GM12874 (cell line): ENCODE results near the gene CIRBP.

Experiments
- TF ChIP-seq, protein P1 (sequence below): IDR thresholded peaks from 2 replicates; pipeline ENCODE4 v1.5.1; 2011; ENCODE audit warnings: low read depth, mild to moderate bottlenecking, control low read depth, low read length, moderate library complexity; ENCODE audit not compliant: insufficient read depth

Gene CIRBP

DNA sequence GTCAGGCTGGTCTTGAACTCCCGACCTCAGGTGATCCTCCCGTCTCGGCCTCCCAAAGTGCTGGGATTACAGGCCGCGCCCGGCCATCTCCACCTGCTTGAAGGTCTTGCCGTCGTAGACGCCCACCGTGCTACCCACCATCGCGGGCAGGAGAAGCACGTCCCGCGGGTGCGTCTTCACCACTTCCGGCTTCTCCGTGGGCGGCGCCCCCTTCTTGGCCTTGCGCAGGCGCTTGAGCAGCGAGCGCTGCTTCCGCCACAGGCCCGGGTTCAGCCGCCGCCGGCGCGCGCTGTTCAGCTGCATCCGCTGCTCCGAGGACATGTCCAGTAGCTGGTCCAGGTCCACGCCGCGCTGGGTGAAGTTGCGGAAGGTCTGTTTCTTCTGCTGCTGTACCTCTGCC is 38.2 kb downstream of the CIRBP start:
- TF ChIP-seq, protein P1, sequence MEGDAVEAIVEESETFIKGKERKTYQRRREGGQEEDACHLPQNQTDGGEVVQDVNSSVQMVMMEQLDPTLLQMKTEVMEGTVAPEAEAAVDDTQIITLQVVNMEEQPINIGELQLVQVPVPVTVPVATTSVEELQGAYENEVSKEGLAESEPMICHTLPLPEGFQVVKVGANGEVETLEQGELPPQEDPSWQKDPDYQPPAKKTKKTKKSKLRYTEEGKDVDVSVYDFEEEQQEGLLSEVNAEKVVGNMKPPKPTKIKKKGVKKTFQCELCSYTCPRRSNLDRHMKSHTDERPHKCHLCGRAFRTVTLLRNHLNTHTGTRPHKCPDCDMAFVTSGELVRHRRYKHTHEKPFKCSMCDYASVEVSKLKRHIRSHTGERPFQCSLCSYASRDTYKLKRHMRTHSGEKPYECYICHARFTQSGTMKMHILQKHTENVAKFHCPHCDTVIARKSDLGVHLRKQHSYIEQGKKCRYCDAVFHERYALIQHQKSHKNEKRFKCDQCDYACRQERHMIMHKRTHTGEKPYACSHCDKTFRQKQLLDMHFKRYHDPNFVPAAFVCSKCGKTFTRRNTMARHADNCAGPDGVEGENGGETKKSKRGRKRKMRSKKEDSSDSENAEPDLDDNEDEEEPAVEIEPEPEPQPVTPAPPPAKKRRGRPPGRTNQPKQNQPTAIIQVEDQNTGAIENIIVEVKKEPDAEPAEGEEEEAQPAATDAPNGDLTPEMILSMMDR = no peak

DNA sequence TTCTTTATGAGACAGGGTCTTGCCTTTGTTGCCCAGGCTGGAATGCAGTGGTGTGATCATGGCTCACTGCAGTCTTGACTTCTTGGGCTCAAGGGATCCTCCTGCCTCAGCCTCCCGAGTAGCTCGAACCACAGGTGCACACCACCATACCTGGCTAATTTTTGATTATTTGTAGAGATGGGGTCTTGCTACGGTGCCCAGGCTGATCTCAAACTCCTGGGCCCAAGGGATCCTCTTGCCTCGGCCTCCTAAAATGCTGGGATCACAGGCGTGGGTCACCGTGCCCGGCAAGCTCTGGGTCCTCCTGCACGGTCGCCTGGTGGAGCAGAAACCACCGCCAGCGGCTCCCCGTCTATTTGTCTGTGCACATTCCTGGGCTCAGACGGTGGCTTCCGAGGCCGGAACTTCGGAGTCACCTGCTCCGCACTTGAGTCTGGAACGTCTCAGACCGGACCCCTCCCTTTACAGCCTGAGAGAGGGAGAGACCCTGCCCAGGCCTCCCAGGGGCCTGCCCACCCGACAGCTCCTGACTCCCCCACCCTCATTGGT is 38.7 kb downstream of the CIRBP start:
- TF ChIP-seq, protein P1 = no peak

DNA sequence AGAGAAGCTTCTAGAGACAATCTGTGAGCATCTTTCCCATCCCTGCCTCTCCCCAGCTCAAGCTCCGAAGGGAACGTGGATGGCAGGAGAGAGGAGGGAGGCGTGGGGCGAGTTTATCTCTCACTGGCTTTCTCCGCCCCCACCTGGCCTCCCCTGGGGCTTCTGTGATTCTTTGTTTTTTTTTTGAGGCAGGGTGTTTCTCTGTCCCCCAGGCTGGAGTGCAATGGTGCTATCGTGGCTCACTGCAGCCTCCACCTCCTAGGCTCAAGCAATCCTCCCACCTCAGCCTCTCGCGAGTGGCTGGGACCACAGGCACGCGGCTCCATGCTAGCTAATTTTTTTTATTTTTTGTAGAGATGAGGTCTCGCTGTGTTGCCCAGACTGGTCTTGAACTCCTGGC is 39.6 kb downstream of the CIRBP start:
- TF ChIP-seq, protein P1 = no peak

DNA sequence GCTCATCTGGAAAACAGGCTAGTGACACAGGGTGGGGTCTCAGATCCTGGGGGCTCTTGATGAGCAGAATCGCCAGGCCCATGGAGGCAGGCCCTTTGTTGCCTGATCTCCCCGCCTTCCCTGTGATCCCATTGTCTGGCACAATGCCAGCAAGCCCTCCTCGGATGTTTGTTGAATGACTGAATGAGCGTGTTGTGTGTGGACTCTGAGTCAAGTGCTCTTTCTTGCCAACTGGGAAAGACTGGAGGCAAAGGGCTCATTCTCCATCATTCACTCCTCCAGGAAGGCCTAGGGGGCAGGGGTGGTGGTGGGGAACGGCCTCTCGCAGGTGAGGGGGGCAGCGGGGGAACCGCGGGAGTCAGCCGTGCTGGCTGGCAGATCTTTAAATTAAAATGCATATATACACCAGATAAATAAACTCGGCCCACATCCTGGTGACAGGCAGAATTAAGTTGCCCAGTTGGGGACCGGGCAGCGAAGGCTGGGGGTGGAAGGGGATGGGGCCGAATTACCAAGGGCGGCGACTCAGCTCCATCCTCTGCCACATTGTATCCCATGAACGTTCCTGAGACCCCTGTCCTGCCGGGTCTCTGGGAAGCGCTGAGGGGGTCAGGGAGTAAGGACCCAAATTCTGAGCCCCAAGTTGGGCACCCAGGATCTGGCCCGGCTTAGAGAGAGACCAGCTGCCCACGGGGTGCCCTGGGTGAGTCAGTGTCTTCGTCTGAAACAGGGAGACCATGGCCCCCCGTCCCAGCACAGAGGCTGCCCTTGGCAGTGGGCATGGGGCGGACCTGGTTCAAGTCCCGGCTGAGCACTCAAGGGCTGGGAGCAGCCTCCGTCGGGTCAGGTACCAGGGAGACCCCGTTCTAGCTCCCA is 41.1 kb downstream of the CIRBP start:
- TF ChIP-seq, protein P1 = no peak

DNA sequence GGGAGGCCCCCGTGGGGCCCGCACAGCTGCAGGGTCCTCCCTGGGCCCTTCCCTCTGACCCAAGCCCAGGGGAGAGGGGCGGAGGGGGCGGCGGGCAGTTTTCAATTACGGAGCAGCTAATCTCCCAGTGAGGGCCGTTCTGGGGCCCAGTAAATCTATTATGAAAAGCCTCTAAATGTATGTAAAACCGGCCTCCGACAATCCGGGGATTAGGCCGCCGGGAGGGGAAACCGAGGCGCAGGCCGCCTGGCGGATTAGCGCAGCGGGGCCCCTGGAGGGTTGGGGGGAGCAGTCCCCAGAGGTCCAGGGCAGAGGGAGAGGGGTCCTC is 41.7 kb downstream of the CIRBP start:
- TF ChIP-seq, protein P1 = no peak

DNA sequence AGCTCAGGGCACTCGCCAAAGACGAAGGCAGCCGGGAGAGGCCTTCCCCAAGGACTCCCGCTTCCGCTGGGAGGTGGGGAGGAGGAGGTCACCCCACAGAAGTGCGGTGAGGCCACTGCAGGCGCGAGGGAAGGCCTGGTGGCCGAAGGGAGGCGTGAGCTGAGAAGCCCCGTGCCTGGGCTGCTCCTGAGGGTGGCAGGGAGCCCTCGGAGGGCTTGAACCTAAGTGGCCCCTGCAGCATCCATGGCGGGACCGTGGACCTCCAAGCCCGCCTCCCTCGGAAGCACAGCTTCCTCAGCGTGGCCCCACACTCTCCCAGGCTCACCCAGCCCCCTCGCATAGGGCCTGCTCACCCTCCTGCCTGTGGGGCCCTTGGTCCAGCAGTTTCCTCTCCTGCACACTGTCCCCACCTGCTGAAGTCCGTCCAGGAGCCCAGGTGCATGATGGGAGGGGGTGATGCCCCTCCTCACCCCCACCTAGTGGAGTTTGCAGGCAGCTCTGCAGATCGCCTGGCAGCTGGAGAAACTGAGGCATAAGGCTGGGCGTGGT is 42.5 kb downstream of the CIRBP start:
- TF ChIP-seq, protein P1 = no peak

DNA sequence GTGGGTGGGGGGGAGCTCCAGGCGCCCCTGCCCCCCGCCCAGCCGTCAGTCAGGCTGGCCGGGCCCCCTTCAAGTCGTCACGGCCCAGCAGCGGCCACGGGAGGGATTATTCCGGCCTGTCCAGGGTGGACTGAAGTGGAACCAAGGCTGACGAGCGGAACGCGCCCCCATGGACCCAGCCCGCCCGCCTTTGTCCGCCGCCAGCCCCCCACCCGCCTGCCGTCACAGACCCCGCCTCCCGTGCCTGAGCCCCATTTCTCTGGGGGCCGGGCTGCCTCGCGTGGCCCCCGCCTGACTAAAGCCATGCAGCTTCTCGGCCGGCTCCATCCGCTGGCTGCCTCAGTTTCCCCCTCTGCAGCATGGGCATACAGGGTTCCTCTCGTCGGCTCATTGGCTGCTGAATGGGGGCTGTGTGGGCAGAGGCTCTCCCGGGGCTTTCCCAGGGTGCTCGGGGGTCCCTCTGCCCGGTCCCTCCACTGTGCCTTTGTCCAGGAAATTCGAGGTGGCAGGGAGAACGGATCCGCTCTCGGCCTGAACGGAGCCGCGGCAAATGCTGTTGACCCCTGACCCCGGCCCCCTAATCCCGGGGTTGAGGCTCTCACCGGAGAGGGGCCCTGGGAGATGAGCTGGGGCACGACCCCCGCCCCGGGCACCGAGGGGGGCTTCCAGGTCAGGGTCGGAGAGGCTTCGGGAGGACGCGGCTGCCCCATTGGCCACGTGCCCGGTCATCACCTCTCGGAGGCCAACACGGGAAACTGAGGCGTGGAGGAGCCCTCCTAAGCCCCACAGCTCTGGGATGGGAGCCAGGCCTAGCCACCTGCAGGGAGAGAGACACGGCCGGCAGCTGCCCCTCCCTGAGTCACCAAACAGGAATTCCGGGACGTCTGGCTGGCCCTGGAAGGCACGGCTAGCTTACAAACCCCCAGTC is 43.9 kb downstream of the CIRBP start:
- TF ChIP-seq, protein P1 = no peak
